Heart left ventricle (tissue), 13 donors: ENCODE data around the gene PRDX5.

Source experiments
- POLR2A ChIP-seq, 2 donors: fragments of 450-650 bp; IDR thresholded peaks; one replicate each; pipeline ENCODE4 v1.6.1; 2017; ENCODE audit warnings: antibody characterized with exemption in 2 of 2, mild to moderate bottlenecking in 2 of 2, moderate library complexity in 2 of 2
- TF ChIP-seq, protein P1 (sequence below), 12 donors: fragments of 200-600 bp; sonication (generic) in 4 of 12; IDR thresholded peaks; one replicate each; pipeline versions ENCODE4 v1.5.0 to v1.8.0; 2018 to 2022; ENCODE audit warnings: antibody characterized with exemption in 12 of 12, mild to moderate bottlenecking in 5 of 12
- donor health status: ischemic (EF 13 %, LVEDD 7.1; RV severe dilation, severe dysfunction).
- donor health status: DM: no; HTN: yes; CAD: no.
- donor health status: DM: no; HTN: no; CAD: no.
- donor health status: ischemic (EF 25% LVEDD 6.9; RV normal size, moderate dysfunction).
- donor health status: ischemic (EF 25% LVEDD 5.7; RV mildly dilated, moderate dysfunction).
- donor health status: ischemic (EF 35%, LVEDD 5.7; RV mildly dilated, moderate dysfunction).
- donor health status: nonischemic (EF 11% LVEDD 7.7; RV severe dilation, severe dysfunction).
- donor health status: DM: yes; HTN: yes; CAD: no.
- donor health status: PGD.
- donor health status: ischemic (EF 29% LVEDD 5.4; RV normal size, mild dysfunction).
- donor health status: nonischemic (EF 23%, LVEDD 6.1; RV moderate dilation, normal function).

DNA sequence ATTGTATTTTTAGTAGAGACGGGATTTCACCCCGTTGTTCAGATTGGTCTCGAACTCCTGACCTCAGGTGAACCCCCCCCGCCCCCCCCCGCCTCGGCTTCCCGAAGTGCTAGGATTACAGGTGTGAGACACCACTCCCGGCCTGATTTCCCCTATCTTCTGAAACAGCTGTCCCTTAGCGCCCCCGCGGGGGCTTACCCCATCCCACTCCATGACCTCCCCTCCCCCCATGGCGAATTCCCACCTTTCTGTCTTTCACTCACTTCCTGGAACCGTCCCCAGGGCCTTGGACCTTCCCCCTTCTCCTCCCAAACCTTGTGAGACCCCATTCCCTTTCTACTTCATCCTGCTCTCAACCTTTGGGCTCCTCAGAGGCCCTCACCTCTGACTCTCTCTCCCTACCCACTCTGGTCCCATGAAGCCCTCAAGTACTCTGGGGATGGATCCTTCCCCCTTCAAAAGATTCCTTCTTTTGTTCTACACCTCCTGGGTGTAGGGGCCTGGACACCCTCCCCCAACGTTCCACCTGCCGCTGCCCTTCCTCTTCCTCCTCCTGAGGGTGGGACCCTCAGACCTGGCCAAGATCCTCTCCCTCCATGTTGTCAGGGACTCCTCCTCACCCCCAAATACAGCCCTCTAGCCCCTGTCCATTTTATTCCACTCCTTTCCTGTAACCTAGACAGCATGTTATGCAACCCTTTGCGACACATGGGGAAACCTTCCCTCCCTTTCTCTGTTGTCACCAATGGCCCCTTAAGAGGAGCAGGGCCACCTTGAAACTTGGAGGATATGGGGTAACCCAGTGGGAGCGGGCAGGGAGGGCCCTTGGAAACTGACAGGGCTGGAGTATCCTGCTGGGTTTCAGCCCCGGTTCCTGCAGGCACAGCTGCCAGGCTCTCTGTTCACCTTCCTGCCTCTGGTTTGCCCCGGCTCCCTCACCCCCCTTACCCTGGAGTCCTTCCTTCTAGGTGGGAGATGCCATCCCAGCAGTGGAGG lies 1.1 kb downstream of the PRDX5 start:
- TF ChIP-seq, protein P1, sequence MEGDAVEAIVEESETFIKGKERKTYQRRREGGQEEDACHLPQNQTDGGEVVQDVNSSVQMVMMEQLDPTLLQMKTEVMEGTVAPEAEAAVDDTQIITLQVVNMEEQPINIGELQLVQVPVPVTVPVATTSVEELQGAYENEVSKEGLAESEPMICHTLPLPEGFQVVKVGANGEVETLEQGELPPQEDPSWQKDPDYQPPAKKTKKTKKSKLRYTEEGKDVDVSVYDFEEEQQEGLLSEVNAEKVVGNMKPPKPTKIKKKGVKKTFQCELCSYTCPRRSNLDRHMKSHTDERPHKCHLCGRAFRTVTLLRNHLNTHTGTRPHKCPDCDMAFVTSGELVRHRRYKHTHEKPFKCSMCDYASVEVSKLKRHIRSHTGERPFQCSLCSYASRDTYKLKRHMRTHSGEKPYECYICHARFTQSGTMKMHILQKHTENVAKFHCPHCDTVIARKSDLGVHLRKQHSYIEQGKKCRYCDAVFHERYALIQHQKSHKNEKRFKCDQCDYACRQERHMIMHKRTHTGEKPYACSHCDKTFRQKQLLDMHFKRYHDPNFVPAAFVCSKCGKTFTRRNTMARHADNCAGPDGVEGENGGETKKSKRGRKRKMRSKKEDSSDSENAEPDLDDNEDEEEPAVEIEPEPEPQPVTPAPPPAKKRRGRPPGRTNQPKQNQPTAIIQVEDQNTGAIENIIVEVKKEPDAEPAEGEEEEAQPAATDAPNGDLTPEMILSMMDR (IDR thresholded peaks at IDR 0.05): no peak
- TF ChIP-seq POLR2A (IDR thresholded peaks at IDR 0.05): no peak
